C4-2B (cell line): Measurements from ENCODE around the gene VAV3.

Source experiments
- ZFX ChIP-seq: fragments of 450-650 bp; IDR thresholded peaks from 2 replicates; pipeline ENCODE4 v1.6.1; 2017
- TF ChIP-seq, protein P1 (sequence below): fragments of 450-650 bp; conservative IDR thresholded peaks from 2 replicates; pipeline ENCODE4 v1.5.1; 2017; ENCODE audit warnings: mild to moderate bottlenecking

DNA sequence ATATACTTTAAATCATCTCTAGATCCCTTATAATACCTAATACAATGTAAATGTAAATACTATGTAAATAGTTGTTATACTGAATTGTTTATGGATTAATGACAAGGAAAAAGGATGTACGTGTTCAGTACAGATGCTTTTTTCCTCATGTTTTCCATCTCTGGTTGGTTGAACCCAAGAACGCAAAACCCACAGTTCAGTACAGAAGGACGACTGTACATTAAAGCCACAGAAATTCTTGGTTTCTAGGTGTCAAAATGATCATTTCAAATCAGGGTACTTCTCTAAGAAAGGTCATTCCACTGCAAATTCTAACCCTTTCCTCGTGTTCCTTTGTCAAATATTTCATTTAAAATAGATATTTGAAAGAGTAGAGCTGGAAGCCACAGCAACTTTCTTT is 158.1 kb downstream of the VAV3 start:
- no peak for TF ChIP-seq ZFX
- TF ChIP-seq, protein P1, sequence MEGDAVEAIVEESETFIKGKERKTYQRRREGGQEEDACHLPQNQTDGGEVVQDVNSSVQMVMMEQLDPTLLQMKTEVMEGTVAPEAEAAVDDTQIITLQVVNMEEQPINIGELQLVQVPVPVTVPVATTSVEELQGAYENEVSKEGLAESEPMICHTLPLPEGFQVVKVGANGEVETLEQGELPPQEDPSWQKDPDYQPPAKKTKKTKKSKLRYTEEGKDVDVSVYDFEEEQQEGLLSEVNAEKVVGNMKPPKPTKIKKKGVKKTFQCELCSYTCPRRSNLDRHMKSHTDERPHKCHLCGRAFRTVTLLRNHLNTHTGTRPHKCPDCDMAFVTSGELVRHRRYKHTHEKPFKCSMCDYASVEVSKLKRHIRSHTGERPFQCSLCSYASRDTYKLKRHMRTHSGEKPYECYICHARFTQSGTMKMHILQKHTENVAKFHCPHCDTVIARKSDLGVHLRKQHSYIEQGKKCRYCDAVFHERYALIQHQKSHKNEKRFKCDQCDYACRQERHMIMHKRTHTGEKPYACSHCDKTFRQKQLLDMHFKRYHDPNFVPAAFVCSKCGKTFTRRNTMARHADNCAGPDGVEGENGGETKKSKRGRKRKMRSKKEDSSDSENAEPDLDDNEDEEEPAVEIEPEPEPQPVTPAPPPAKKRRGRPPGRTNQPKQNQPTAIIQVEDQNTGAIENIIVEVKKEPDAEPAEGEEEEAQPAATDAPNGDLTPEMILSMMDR, result no peak
